NCI-H1417 (cell line): ENCODE measurements around the gene NET1.
"Not testable (repeated sequence)": the region's sequence is repeated elsewhere in the genome, so short reads cannot be mapped to it uniquely, and the experiment has no call there.

Experiments used
- DNase-seq, 3 experiments: peaks; one replicate each; lab custom pipeline; 2025; lab: John Stamatoyannopoulos, UW

The NET1 gene

GRCh38 chr10:5412277-5412941 is at the start of gene NET1:
TSS of gene NET1 (plus strand) at chr10:5412557. CDS start at chr10:5412693, 136 bp downstream.
- peak; percentile 81 to 89 (median 82) for DNase-seq

GRCh38 chr10:5362873-5363272 is 49.5 kb upstream of the NET1 start:
- no peak for DNase-seq

GRCh38 chr10:5364374-5364773 is 48.0 kb upstream of the NET1 start:
- peak in 1 of 3 experiments; percentile 30 for DNase-seq

- DNase-seq = peak in 2 of 3 experiments; percentile 28 to 71
These were observed 47.4 kb upstream of the NET1 start, which contains the start of gene UCN3 for GRCh38 chr10:5364890-5365338. TSS of gene UCN3 (plus strand) at chr10:5364966. CDS start at chr10:5373721, 8,755 bp downstream.

- DNase-seq = peak in 1 of 3 experiments; percentile 2
These were observed 46.4 kb upstream of the NET1 start for GRCh38 chr10:5365928-5366327.

GRCh38 chr10:5369362-5370158 is 42.8 kb upstream of the NET1 start:
- no peak for DNase-seq

GRCh38 chr10:5370493-5371352 is 41.6 kb upstream of the NET1 start:
- DNase-seq = no peak

- DNase-seq = no peak
These were observed 39.0 kb upstream of the NET1 start for GRCh38 chr10:5373307-5373706.

GRCh38 chr10:5373891-5374611 is 38.3 kb upstream of the NET1 start:
- DNase-seq = no peak

- no peak for DNase-seq
These were observed 35.9 kb upstream of the NET1 start for GRCh38 chr10:5376450-5376849.

GRCh38 chr10:5379202-5379601 is 33.2 kb upstream of the NET1 start:
- DNase-seq = not testable (repeated sequence)

GRCh38 chr10:5380395-5380794 is 32.0 kb upstream of the NET1 start:
- DNase-seq = not testable (repeated sequence)

- no peak for DNase-seq
These were observed 31.2 kb upstream of the NET1 start for GRCh38 chr10:5381187-5381586.

GRCh38 chr10:5385224-5385623 is 27.1 kb upstream of the NET1 start:
- no peak for DNase-seq

- no peak for DNase-seq
These were observed 25.2 kb upstream of the NET1 start for GRCh38 chr10:5387169-5387568.

- DNase-seq = no peak
These were observed 21.7 kb upstream of the NET1 start for GRCh38 chr10:5390607-5391205.

GRCh38 chr10:5391790-5392189 is 20.6 kb upstream of the NET1 start:
- DNase-seq = no peak

- no peak for DNase-seq
These were observed 18.8 kb upstream of the NET1 start for GRCh38 chr10:5393529-5393928.

GRCh38 chr10:5395168-5395567 is 17.2 kb upstream of the NET1 start:
- no peak for DNase-seq

GRCh38 chr10:5396556-5397300 is 15.6 kb upstream of the NET1 start:
- DNase-seq = no peak
